Adrenal gland (tissue), 12 donors: ENCODE measurements around the gene CACNA1F. TPM values are rescaled to one million over a fixed set of nuclear protein-coding genes. Genes with fewer than 3 reads are reported as not detected.

Experiments
- DNase-seq, 7 donors: peaks; one replicate each; pipeline ENCODE4 v3.0.0-alpha.2; 2019 to 2020
- H3K27ac ChIP-seq, 5 donors: fragments of 200-600 bp; sonication (generic) in 4 of 5; 1 replicate in 3 of 5; 2 replicates in 2 of 5; pipeline versions ENCODE4 v1.5.1 to v1.8.0; 2016 to 2020; ENCODE audit warnings: mild to moderate bottlenecking in 1 of 5
- H3K27me3 ChIP-seq: fragments of 200-600 bp; 2 replicates; pipeline ENCODE4 v1.8.0; 2021
- H3K36me3 ChIP-seq, 2 donors: fragments of 200-600 bp; replicated peaks in 1 of 2; 1 replicate in 1 of 2; 2 replicates in 1 of 2; pipeline versions ENCODE4 v1.5.1 to v1.8.0; 2018 to 2022
- H3K4me1 ChIP-seq, 2 donors: fragments of 200-600 bp; replicated peaks in 1 of 2; 1 replicate in 1 of 2; 2 replicates in 1 of 2; pipeline versions ENCODE4 v1.5.1 to v1.8.0; 2018 to 2021
- H3K4me3 ChIP-seq, 4 donors: fragments of 200-600 bp; sonication (generic) in 3 of 4; one replicate each; pipeline ENCODE4 v1.5.1; 2016 to 2018
- H3K9me3 ChIP-seq, 3 donors: fragments of 200-600 bp; sonication (generic) in 1 of 3; replicated peaks in 1 of 3; 1 replicate in 2 of 3; 2 replicates in 1 of 3; pipeline versions ENCODE4 v1.5.1 to v1.8.0; 2016 to 2021
- POLR2A ChIP-seq, 2 donors: fragments of 450-650 bp; IDR thresholded peaks; one replicate each; pipeline ENCODE4 v1.6.1; 2017; ENCODE audit warnings: antibody characterized with exemption in 2 of 2, mild to moderate bottlenecking in 2 of 2, moderate library complexity in 1 of 2
- WGBS, 4 donors: extraction: QIAGEN DNeasy Blood & Tissue Kit in 2 of 4; methylation state at CpG; one replicate each; pipeline versions ENCODE4 v1.1.5 to v1.1.7; 2013 to 2017; 5-methylcytosine and 5-hydroxymethylcytosine counted together
- intact Hi-C, 2 donors: fragments of 100-400 bp; cut with DNase I; formaldehyde crosslinking; loops; one replicate each; pipeline versions ENCODE4 v1.14.1 to v1.15.0; 2022 to 2023
- polyA plus RNA-seq, 3 donors: library from polyadenylated mRNA; stranded (reverse); fragments of 200-250 nt in 2 of 3; fragments of 350-450 nt in 1 of 3; fragmentation: Illumina TruSeq in 1 of 3; extraction: RNeasy Lipid Tissue Mini Kit (QIAGEN cat#74804) in 1 of 3; gene quantifications; one replicate each; pipeline ENCODE4 v1.2.3, GENCODE V29; 2013 to 2014
- total RNA-seq, 9 donors: library from RNA; depleted of rRNA in 4 of 9; stranded (reverse); fragments of >200 nt in 4 of 9; fragments of 120-200 nt in 1 of 9; fragmentation: NEBNext Ultra II Directional in 1 of 9; extraction: Animal tissue kit (Norgen Biotek cat#: 25700) in 1 of 9; gene quantifications; one replicate each; pipeline versions ENCODE4 v1.1.0 to v1.2.4, GENCODE V29; 2013 to 2023
- TF ChIP-seq, protein P1 (sequence below), 6 experiments: fragments of 450-650 bp in 4 of 6; fragments of 200-600 bp in 2 of 6; sonication (generic) in 1 of 6; IDR thresholded peaks; 1 replicate in 5 of 6; 2 replicates in 1 of 6; pipeline versions ENCODE4 v1.5.1 to v1.8.0; 2016 to 2021; ENCODE audit warnings: antibody characterized with exemption in 6 of 6, mild to moderate bottlenecking in 2 of 6, moderate library complexity in 1 of 6
- donor health status: healthy with polysubstance abuse.
- donor health status: Bipolar disorder and iron deficiency.
- donor health status: DM: yes; HTN: yes; CAD: no.
- donor health status: DM: no; HTN: no; CAD: no.
- donor health status: DM: no; HTN: no; CAD: no.
- donor health status: DM: yes; HTN: yes; CAD: no.

Gene CACNA1F
- total and polyA plus RNA-seq, 12 donors: 0.13 to 0.24 (median 0.17) TPM; not detected in 7

- 54 to 80% (median 72%) methylated on average over 2 of the region's 2 CpGs for WGBS, 4 donors
- peak in 1 of 7 donors; percentile 2 for DNase-seq
These were observed 38.2 kb upstream of the CACNA1F start for GRCh38 chrX:49271341-49271740.

DNA sequence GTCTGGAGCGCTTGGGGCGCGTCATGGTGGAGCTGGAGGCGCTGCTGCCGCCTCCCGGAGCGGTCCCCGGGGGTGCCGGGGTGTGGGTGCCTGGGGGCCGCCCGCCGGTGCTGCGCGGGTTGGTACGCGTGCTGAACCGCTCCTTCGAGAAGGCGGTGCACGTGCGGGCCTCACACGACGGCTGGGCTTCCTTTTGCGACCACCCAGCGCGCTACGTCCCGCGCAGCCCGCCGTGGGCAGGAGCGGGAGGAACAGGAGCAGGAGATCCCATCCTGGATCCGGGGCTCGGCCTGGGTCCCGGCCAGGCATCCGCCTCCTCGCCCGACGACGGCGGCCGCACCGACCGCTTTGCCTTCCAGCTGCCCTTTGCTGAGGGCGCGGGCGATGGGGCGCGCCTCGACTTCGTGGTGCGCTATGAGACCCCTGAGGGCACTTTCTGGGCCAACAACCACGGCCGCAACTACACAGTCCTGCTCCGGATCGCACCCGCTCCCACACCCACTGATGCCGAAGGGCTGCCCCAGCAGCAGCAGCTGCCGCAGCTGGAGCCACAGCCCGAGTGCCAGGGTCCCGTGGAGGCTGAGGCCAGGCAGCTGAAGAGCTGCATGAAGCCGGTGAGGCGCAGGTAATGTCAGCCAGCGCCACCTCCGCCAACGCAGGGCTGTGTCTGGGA, 37.2 kb upstream of the CACNA1F start:
- peak in 2 of 7 donors; percentile 14 to 29 for DNase-seq
- intact Hi-C loops: no loop called here
- Histone ChIP-seq H3K27me3 (no peaks in the 10 kb centered on the region), H3K36me3 (no peaks in the 10 kb centered on the region), H3K4me3 (peak overlapping the region in 2 of 4 donors; percentile 59 to 80), H3K9me3 (no peaks in the 10 kb centered on the region), H3K4me1 (peaks cover 0 to 17% of the 10 kb centered on the region in 2 donors), H3K27ac (peak overlapping the region; percentile 13 to 99 (median 93))
- 47 to 87% (median 70%) methylated on average over 3 to 66 of the region's 66 CpGs for WGBS, 4 donors
- TF ChIP-seq POLR2A (IDR thresholded peaks at IDR 0.05): no peak
- TF ChIP-seq, protein P1, sequence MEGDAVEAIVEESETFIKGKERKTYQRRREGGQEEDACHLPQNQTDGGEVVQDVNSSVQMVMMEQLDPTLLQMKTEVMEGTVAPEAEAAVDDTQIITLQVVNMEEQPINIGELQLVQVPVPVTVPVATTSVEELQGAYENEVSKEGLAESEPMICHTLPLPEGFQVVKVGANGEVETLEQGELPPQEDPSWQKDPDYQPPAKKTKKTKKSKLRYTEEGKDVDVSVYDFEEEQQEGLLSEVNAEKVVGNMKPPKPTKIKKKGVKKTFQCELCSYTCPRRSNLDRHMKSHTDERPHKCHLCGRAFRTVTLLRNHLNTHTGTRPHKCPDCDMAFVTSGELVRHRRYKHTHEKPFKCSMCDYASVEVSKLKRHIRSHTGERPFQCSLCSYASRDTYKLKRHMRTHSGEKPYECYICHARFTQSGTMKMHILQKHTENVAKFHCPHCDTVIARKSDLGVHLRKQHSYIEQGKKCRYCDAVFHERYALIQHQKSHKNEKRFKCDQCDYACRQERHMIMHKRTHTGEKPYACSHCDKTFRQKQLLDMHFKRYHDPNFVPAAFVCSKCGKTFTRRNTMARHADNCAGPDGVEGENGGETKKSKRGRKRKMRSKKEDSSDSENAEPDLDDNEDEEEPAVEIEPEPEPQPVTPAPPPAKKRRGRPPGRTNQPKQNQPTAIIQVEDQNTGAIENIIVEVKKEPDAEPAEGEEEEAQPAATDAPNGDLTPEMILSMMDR (IDR thresholded peaks at IDR 0.05): no peak

More at GRCh38 chrX:49271341-49271740, 38.2 kb upstream of the CACNA1F start:
- intact Hi-C loops: no loop called here
- peak overlapping the region in 1 of 4 donors; percentile 80 for H3K4me3 ChIP-seq
- no peaks in the 10 kb centered on the region for H3K36me3 ChIP-seq
- H3K27me3 ChIP-seq: no peaks in the 10 kb centered on the region
- H3K4me1 ChIP-seq: peaks cover 0 to 17% of the 10 kb centered on the region in 2 donors
- no peaks in the 10 kb centered on the region for H3K9me3 ChIP-seq
- no peak for TF ChIP-seq POLR2A (IDR thresholded peaks at IDR 0.05)
- TF ChIP-seq, protein P1 (IDR thresholded peaks at IDR 0.05): no peak
- peak overlapping the region in 1 of 5 donors; percentile 93 for H3K27ac ChIP-seq

- no peaks in the 10 kb centered on the region for H3K36me3 ChIP-seq
- H3K4me1 ChIP-seq: peaks cover 0 to 17% of the 10 kb centered on the region in 2 donors
- intact Hi-C loops: no loop called here
- DNase-seq: peak in 1 of 7 donors; percentile 20
- peak within 1 kb of the TSS; percentile 84 to 99 (median 93) for H3K27ac ChIP-seq
- H3K27me3 ChIP-seq: no peaks in the 10 kb centered on the region
- peak within 1 kb of the TSS in 2 of 4 donors; percentile 59 to 80 for H3K4me3 ChIP-seq
- TF ChIP-seq POLR2A (IDR thresholded peaks at IDR 0.05): peak; percentile 78 to 80
- TF ChIP-seq, protein P1 (IDR thresholded peaks at IDR 0.05): peak in 1 of 6 experiments; percentile 10
- 1 to 52% (median 32%) methylated on average over 3 to 59 of the region's 70 CpGs; no CpG with 5 or more reads in 1 of the 4 donors for WGBS, 4 donors
- H3K9me3 ChIP-seq: no peaks in the 10 kb centered on the region
These were observed 36.7 kb upstream of the CACNA1F start, which contains the start of gene PPP1R3F for GRCh38 chrX:49269767-49270248. Gene PPP1R3F, plus strand, starts transcription at chrX:49269793. Its CDS starts 77 bp downstream, at chrX:49269870.

DNA sequence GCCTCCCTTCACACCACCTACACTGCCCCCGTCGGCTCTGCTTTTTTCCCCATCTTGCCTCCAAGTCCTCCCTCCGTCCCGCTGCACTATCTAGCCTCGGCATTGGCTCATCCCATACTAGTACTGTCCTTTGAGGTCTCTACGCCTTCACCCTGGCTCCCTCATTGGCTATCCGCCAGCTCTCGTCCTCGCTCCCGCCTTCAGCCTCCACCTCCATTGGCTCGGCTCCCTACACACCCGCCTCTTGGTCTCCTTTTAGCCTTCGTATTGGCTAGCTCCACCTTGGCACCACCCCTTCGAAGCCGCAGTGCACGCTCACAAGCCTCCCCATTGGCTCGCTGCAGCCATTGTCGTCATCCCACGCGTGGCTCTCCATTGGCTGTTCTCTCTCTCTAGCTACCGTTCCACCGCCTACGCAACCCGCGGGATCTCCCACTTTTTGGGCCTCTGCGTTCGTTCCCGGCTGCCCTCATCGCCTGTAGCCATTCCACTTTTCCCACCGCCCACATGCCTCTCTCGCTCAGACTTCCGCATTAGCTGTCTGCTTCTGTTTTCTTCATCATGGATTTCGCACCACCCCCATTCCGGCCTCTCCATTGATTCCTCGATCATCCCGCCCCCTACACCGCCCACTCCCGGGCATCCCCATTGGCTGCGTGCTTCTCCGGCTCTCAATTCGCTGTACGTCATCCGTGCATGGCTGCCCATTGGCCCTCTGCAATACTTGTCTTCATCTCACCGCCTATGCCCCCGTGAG, 36.0 kb upstream of the CACNA1F start:
- 0 to 48% (median 22%) methylated on average over 33 to 45 of the region's 45 CpGs for WGBS, 4 donors
- TF ChIP-seq POLR2A (IDR thresholded peaks at IDR 0.05): peak; percentile 63 to 79
- TF ChIP-seq, protein P1 (IDR thresholded peaks at IDR 0.05): no peak
- Histone ChIP-seq H3K9me3 (no peaks in the 10 kb centered on the region), H3K27me3 (no peaks in the 10 kb centered on the region), H3K36me3 (no peaks in the 10 kb centered on the region), H3K27ac (peak overlapping the region; percentile 84 to 99 (median 93)), H3K4me1 (peaks cover 0 to 17% of the 10 kb centered on the region in 2 donors), H3K4me3 (peak overlapping the region in 2 of 4 donors; percentile 23 to 80)
- peak; percentile 95 to 99 (median 98) for DNase-seq
- intact Hi-C loops: no loop called here
